Caco-2 (cell line): ENCODE data around the gene RFC1. TPM values are rescaled to one million over a fixed set of nuclear protein-coding genes. Genes with fewer than 3 reads are reported as not detected.

ENCODE experiments used
- BruUV-seq: library from RNA; stranded (reverse); fragments of 400-500 nt; replicated peaks from 2 replicates; lab custom pipeline; 2021; lab: Mats Ljungman, UMichigan
- CTCF ChIA-PET: fragments of 300-600 bp; sonication (Branson Sonifier 250); formaldehyde crosslinking; loops from one replicate; lab custom pipeline; 2022; ENCODE audit warnings: antibody characterized with exemption; lab: Charles Lee
- POLR2A ChIA-PET: fragments of 300-600 bp; sonication (Branson Sonifier 250); formaldehyde crosslinking; loops from one replicate; lab custom pipeline; 2022; ENCODE audit warnings: antibody characterized with exemption; lab: Charles Lee
- DNase-seq, 2 experiments: peaks; one replicate each; pipeline versions ENCODE4 v3.0.0 to v3.0.0-alpha.2; 2020 to 2022
- H3K27me3 ChIP-seq: replicated peaks from 2 replicates; pipeline ENCODE4 v1.6.0; 2011; ENCODE audit warnings: low read length; ENCODE audit not compliant: control insufficient read depth, insufficient read depth
- H3K36me3 ChIP-seq: 2 replicates; pipeline ENCODE4 v1.5.1; 2011; ENCODE audit warnings: low read length; ENCODE audit not compliant: control insufficient read depth, insufficient read depth
- H3K4me1 ChIP-seq: fragments of 250-450 bp; sonication (Bioruptor Pico); 2 replicates; pipeline ENCODE4 v1.5.1; 2020; ENCODE audit warnings: mild to moderate bottlenecking
- H3K4me3 ChIP-seq: 2 replicates; pipeline ENCODE4 v1.5.1; 2011; ENCODE audit warnings: low read depth, mild to moderate bottlenecking, control low read depth, low read length
- H3K9me3 ChIP-seq: fragments of 250-450 bp; sonication (Bioruptor Pico); 2 replicates; pipeline ENCODE4 v1.5.1; 2020; ENCODE audit warnings: mild to moderate bottlenecking, moderate library complexity
- H3K27ac Mint-ChIP-seq: one replicate; pipeline ENCODE4 v1.8.0; 2022; ENCODE audit warnings: mixed read lengths; ENCODE audit not compliant: unreplicated experiment
- H3K27me3 Mint-ChIP-seq: one replicate; pipeline ENCODE4 v1.8.0; 2022; ENCODE audit warnings: mixed read lengths; ENCODE audit not compliant: insufficient read depth, unreplicated experiment
- H3K36me3 Mint-ChIP-seq: one replicate; pipeline ENCODE4 v1.8.0; 2022; ENCODE audit warnings: mild to moderate bottlenecking, mixed read lengths; ENCODE audit not compliant: insufficient read depth, unreplicated experiment
- H3K4me1 Mint-ChIP-seq: one replicate; pipeline ENCODE4 v1.8.0; 2022; ENCODE audit warnings: low read depth, mixed read lengths; ENCODE audit not compliant: unreplicated experiment
- H3K4me3 Mint-ChIP-seq: one replicate; pipeline ENCODE4 v1.8.0; 2022; ENCODE audit warnings: mild to moderate bottlenecking, moderate library complexity, mixed read lengths; ENCODE audit not compliant: unreplicated experiment
- H3K9me3 Mint-ChIP-seq: one replicate; pipeline ENCODE4 v1.8.0; 2022; ENCODE audit warnings: mixed read lengths; ENCODE audit not compliant: unreplicated experiment
- intact Hi-C: fragments of 100-400 bp; cut with micrococcal nuclease; formaldehyde crosslinking; loops from one replicate; pipeline ENCODE4 v1.10.0; 2022; ENCODE audit not compliant: unreplicated experiment
- total RNA-seq: library from RNA; stranded (reverse); gene quantifications from 2 replicates; pipeline ENCODE4 v1.2.3, GENCODE V29; 2022
- TF ChIP-seq, protein P1 (sequence below), 2 experiments: fragments of 200-600 bp in 1 of 2; IDR thresholded peaks; 1 replicate in 1 of 2; 2 replicates in 1 of 2; pipeline versions ENCODE4 v1.5.1 to v1.8.0; 2011 to 2022; ENCODE audit warnings: antibody characterized with exemption in 1 of 2, control low read depth in 1 of 2, inconsistent platforms in 1 of 2, low read depth in 1 of 2, low read length in 1 of 2, mild to moderate bottlenecking in 1 of 2, moderate library complexity in 1 of 2; ENCODE audit not compliant: insufficient read depth in 1 of 2, severe bottlenecking in 1 of 2, unreplicated experiment in 1 of 2

RFC1 gene
- total RNA-seq, 1 experiment from 2014 or later: 63.4 TPM

DNA sequence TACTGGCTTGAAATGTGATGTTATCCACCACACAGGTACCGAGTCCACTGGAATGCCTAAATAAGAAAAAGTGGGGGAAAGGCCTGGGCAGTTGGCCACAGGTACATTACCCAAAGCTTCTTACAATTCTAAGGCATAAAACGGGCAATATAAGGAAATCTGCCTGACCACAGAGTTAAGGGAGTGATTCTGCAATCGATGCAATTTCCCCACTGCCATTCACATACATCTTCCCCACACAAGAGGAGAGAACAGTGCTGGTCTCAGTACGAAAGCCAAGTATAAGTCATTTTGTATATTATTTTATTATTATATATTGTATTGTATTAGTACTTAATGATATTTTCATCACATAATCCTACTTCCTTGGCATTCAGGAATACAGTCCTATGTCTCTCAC is 30.6 kb downstream of the RFC1 start:
- Mint-ChIP-seq H3K4me3 (no peak overlapping the region), H3K9me3 (no peaks in the 10 kb centered on the region), H3K4me1 (peaks cover 8% of the 10 kb centered on the region), H3K27ac (no peak overlapping the region), H3K36me3 (peaks cover 11% of the 10 kb centered on the region), H3K27me3 (no peaks in the 10 kb centered on the region)
- CTCF ChIA-PET: no interaction called here
- intact Hi-C loops: no loop called here
- POLR2A ChIA-PET: no interaction called here
- no peaks in the 10 kb centered on the region for H3K9me3 ChIP-seq
- no peaks in the 10 kb centered on the region for H3K27me3 ChIP-seq
- BruUV-seq: no TSS peak
- TF ChIP-seq, protein P1, sequence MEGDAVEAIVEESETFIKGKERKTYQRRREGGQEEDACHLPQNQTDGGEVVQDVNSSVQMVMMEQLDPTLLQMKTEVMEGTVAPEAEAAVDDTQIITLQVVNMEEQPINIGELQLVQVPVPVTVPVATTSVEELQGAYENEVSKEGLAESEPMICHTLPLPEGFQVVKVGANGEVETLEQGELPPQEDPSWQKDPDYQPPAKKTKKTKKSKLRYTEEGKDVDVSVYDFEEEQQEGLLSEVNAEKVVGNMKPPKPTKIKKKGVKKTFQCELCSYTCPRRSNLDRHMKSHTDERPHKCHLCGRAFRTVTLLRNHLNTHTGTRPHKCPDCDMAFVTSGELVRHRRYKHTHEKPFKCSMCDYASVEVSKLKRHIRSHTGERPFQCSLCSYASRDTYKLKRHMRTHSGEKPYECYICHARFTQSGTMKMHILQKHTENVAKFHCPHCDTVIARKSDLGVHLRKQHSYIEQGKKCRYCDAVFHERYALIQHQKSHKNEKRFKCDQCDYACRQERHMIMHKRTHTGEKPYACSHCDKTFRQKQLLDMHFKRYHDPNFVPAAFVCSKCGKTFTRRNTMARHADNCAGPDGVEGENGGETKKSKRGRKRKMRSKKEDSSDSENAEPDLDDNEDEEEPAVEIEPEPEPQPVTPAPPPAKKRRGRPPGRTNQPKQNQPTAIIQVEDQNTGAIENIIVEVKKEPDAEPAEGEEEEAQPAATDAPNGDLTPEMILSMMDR (IDR thresholded peaks at IDR 0.05; ENCODE audit: insufficient read depth in 1 of 2, low read depth in 1 of 2, low read length in 1 of 2, severe bottlenecking in 1 of 2, unreplicated experiment in 1 of 2): no peak
- DNase-seq: no peak
- no peak overlapping the region for H3K4me3 ChIP-seq
- H3K4me1 ChIP-seq: peaks cover 8% of the 10 kb centered on the region; the same call in 1 of the 2 replicates
- H3K36me3 ChIP-seq: no peaks in the 10 kb centered on the region

DNA sequence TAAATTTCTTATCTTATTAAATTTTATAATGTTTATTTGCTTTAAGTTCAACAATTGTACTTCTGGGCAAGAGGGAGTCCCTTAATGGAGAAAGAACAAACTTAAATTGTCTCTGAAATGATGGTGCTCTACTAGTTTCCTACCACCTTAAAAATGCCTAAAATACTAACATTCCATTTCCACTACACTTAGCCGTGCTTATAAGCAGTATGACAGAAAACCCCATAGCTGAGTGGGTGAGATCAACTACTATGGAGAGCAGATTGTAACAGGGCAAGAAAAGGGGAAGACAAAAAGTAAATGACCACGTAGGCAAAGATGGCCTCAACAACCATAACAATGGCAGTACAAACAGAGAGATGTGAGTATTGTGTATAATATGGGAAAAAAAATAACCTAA is 35.0 kb downstream of the RFC1 start:
- intact Hi-C loops: no loop called here
- TF ChIP-seq, protein P1 (IDR thresholded peaks at IDR 0.05; ENCODE audit: insufficient read depth in 1 of 2, low read depth in 1 of 2, low read length in 1 of 2, severe bottlenecking in 1 of 2, unreplicated experiment in 1 of 2): no peak
- POLR2A ChIA-PET: no interaction called here
- Histone ChIP-seq H3K4me1 (peaks cover 8% of the 10 kb centered on the region; the same call in 1 of the 2 replicates), H3K27me3 (no peaks in the 10 kb centered on the region), H3K9me3 (no peaks in the 10 kb centered on the region), H3K4me3 (no peak overlapping the region), H3K36me3 (no peaks in the 10 kb centered on the region; the same call in 1 of the 2 replicates)
- no peak for DNase-seq
- Mint-ChIP-seq H3K9me3 (no peaks in the 10 kb centered on the region), H3K27ac (no peak overlapping the region), H3K4me1 (peaks cover 20% of the 10 kb centered on the region), H3K4me3 (no peak overlapping the region), H3K36me3 (peaks cover 27% of the 10 kb centered on the region), H3K27me3 (no peaks in the 10 kb centered on the region)
- BruUV-seq: no TSS peak
- CTCF ChIA-PET: interaction anchor here (1.1 kb wide), 1 partner anchor 35 kb away, joined by 3 read pairs; the partner anchor contains the start of gene RFC1

DNA sequence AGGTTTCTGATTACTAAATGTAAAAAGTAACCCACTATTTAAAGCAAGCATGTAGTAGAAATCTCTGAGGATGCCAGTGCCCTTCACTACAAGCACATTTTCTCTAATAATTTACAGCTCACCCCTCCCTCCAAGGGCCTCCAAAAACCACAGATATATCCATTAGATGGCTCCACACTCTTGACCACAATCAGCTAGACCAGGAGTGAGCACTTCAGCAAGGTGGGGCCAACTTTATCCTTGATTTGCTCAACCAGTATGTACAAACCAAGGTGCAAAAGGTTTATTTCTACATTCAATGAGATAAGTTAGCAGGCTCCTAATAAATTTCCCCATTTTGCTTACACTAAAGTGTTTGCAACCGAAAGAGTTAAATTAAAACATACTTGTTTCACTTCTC is 35.8 kb downstream of the RFC1 start:
- Mint-ChIP-seq H3K4me1 (peaks cover 20% of the 10 kb centered on the region), H3K27me3 (no peaks in the 10 kb centered on the region), H3K36me3 (peaks cover 35% of the 10 kb centered on the region), H3K27ac (no peak overlapping the region), H3K4me3 (no peak overlapping the region), H3K9me3 (no peaks in the 10 kb centered on the region)
- Histone ChIP-seq H3K4me1 (peaks cover 13% of the 10 kb centered on the region), H3K4me3 (no peak overlapping the region), H3K36me3 (no peaks in the 10 kb centered on the region; the same call in 1 of the 2 replicates), H3K9me3 (no peaks in the 10 kb centered on the region), H3K27me3 (no peaks in the 10 kb centered on the region)
- no TSS peak for BruUV-seq
- ChIA-PET CTCF (interaction anchor here (1.1 kb wide), 1 partner anchor 36 kb away, joined by 3 read pairs; the partner anchor contains the start of gene RFC1), POLR2A (no interaction called here)
- intact Hi-C loops: no loop called here
- DNase-seq: no peak
- TF ChIP-seq, protein P1 (IDR thresholded peaks at IDR 0.05; ENCODE audit: insufficient read depth in 1 of 2, low read depth in 1 of 2, low read length in 1 of 2, severe bottlenecking in 1 of 2, unreplicated experiment in 1 of 2): no peak
